Body of pancreas (tissue), 4 donors: ENCODE results near the gene YBEY. TPM values are rescaled to one million over a fixed set of nuclear protein-coding genes. Genes with fewer than 3 reads are reported as not detected.

Experiments used
- ATAC-seq: fragments of 150-250 bp; one replicate; pipeline ENCODE4 v1.9.1; 2016
- DNase-seq, 4 donors: peaks; one replicate each; pipeline ENCODE4 v3.0.0-alpha.2; 2019
- H3K27ac ChIP-seq, 4 donors: fragments of 200-600 bp; sonication (generic); 1 replicate in 3 of 4; 2 replicates in 1 of 4; pipeline versions ENCODE4 v1.5.1 to v1.6.1; 2016 to 2019; ENCODE audit warnings: mild to moderate bottlenecking in 1 of 4, mixed read lengths in 1 of 4, moderate library complexity in 1 of 4
- H3K27me3 ChIP-seq, 2 donors: fragments of 200-600 bp; sonication (generic); one replicate each; pipeline ENCODE4 v1.6.0; 2016; ENCODE audit warnings: mild to moderate bottlenecking in 1 of 2
- H3K36me3 ChIP-seq, 2 donors: fragments of 200-600 bp; sonication (generic); replicated peaks in 1 of 2; 2 replicates each; pipeline ENCODE4 v1.5.1; 2016; ENCODE audit warnings: low read depth in 2 of 2; ENCODE audit not compliant: insufficient read depth in 1 of 2
- H3K4me1 ChIP-seq: fragments of 200-600 bp; sonication (generic); one replicate; pipeline ENCODE4 v1.6.0; 2016
- H3K4me3 ChIP-seq, 2 donors: fragments of 200-600 bp; sonication (generic); 1 replicate in 1 of 2; 2 replicates in 1 of 2; pipeline ENCODE4 v1.5.1; 2016 to 2019
- H3K9me3 ChIP-seq, 3 donors: fragments of 200-600 bp; sonication (generic); 1 replicate in 2 of 3; 2 replicates in 1 of 3; pipeline ENCODE4 v1.5.1; 2016
- CTCF ChIP-seq, 7 experiments: fragments of 450-650 bp in 4 of 7; fragments of 200-600 bp in 3 of 7; sonication (generic) in 3 of 7; IDR thresholded peaks; one replicate each; pipeline ENCODE4 v1.5.1; 2016 to 2019; ENCODE audit warnings: antibody characterized with exemption in 7 of 7
- POLR2A ChIP-seq, 3 donors: fragments of 450-650 bp; IDR thresholded peaks; one replicate each; pipeline ENCODE4 v1.6.1; 2016; ENCODE audit warnings: antibody characterized with exemption in 3 of 3, mild to moderate bottlenecking in 2 of 3
- WGBS, 2 donors: methylation state at CpG; one replicate each; pipeline ENCODE4 v1.1.5; 2017; 5-methylcytosine and 5-hydroxymethylcytosine counted together
- intact Hi-C: fragments of 100-400 bp; cut with DNase I; formaldehyde crosslinking; loops from one replicate; pipeline ENCODE4 v1.15.1; 2023
- total RNA-seq, 2 donors: library from RNA; depleted of rRNA; stranded (reverse); fragments of >200 nt; gene quantifications; one replicate each; pipeline ENCODE4 v1.1.0, GENCODE V29; 2016

The YBEY gene
- total RNA-seq, 2 donors from 2014 or later = 4.9 to 15.2 TPM

GRCh38 chr21:46291561-46291960 lies 5.4 kb downstream of the YBEY start:
- no peaks in the 10 kb centered on the region for H3K27me3 ChIP-seq
- ATAC-seq (no peak), DNase-seq (no peak)
- TF ChIP-seq POLR2A (IDR thresholded peaks at IDR 0.05) = no peak
- no peak for TF ChIP-seq CTCF (IDR thresholded peaks at IDR 0.05)
- no peaks in the 10 kb centered on the region for H3K36me3 ChIP-seq
- no peak overlapping the region for H3K4me3 ChIP-seq
- no peak overlapping the region for H3K27ac ChIP-seq
- no peaks in the 10 kb centered on the region for H3K9me3 ChIP-seq
- WGBS, 2 donors = 88 to 91% methylated on average over 2 of the region's 2 CpGs
- H3K4me1 ChIP-seq = peaks cover 14% of the 10 kb centered on the region
- intact Hi-C loops = no loop called here

GRCh38 chr21:46294647-46295176 lies 8.6 kb downstream of the YBEY start:
- DNase-seq (peak in 2 of 4 donors; percentile 17 to 31), ATAC-seq (peak; percentile 41)
- H3K9me3 ChIP-seq = no peaks in the 10 kb centered on the region
- TF ChIP-seq CTCF (IDR thresholded peaks at IDR 0.05) (no peak), POLR2A (IDR thresholded peaks at IDR 0.05) (no peak)
- peak overlapping the region in 1 of 4 donors; percentile 44 for H3K27ac ChIP-seq
- H3K36me3 ChIP-seq = no peaks in the 10 kb centered on the region
- WGBS, 2 donors = 45 to 48% methylated on average over 9 to 10 of the region's 10 CpGs
- no peak overlapping the region for H3K4me3 ChIP-seq
- peaks cover 16% of the 10 kb centered on the region for H3K4me1 ChIP-seq
- no peaks in the 10 kb centered on the region for H3K27me3 ChIP-seq
- intact Hi-C loops = no loop called here

- Histone ChIP-seq H3K9me3 (no peaks in the 10 kb centered on the region), H3K27ac (peak overlapping the region in 1 of 4 donors; percentile 44), H3K4me1 (peaks cover 16% of the 10 kb centered on the region), H3K36me3 (no peaks in the 10 kb centered on the region), H3K27me3 (no peaks in the 10 kb centered on the region), H3K4me3 (no peak overlapping the region)
- TF ChIP-seq CTCF (IDR thresholded peaks at IDR 0.05) = no peak
- no peak for TF ChIP-seq POLR2A (IDR thresholded peaks at IDR 0.05)
- DNase-seq (no peak), ATAC-seq (no peak)
- 71 to 75% methylated on average over 5 to 8 of the region's 9 CpGs for WGBS, 2 donors
- intact Hi-C loops = no loop called here
Observed at GRCh38 chr21:46295177-46295770, 9.1 kb downstream of the YBEY start.

- DNase-seq (peak; percentile 37 to 76 (median 58)), ATAC-seq (peak; percentile 74)
- TF ChIP-seq CTCF (IDR thresholded peaks at IDR 0.05) = no peak
- no peak for TF ChIP-seq POLR2A (IDR thresholded peaks at IDR 0.05)
- H3K36me3 ChIP-seq = no peaks in the 10 kb centered on the region
- H3K27me3 ChIP-seq = no peaks in the 10 kb centered on the region
- 66 to 83% methylated on average over 21 to 25 of the region's 29 CpGs for WGBS, 2 donors
- peak overlapping the region in 2 of 4 donors; percentile 18 to 44 for H3K27ac ChIP-seq
- intact Hi-C loops = no loop called here
- H3K4me3 ChIP-seq = no peak overlapping the region
- peaks cover 16% of the 10 kb centered on the region for H3K4me1 ChIP-seq
- H3K9me3 ChIP-seq = no peaks in the 10 kb centered on the region
Observed at GRCh38 chr21:46295996-46296752, 10.0 kb downstream of the YBEY start.
